HUES48 (cell line): Measurements from ENCODE around the gene RFT1.
A peak's percentile ranks its signal among the peaks of the same experiment; 100 is the strongest.

ENCODE experiments used
- H3K27ac ChIP-seq: one replicate; pipeline ENCODE4 v1.7.0; 2013; ENCODE audit warnings: low read depth, low read length, inconsistent platforms
- H3K27me3 ChIP-seq: 2 replicates; pipeline ENCODE4 v1.6.1; 2013; ENCODE audit warnings: mild to moderate bottlenecking, low read length; ENCODE audit not compliant: control insufficient read depth, insufficient read depth
- H3K36me3 ChIP-seq: 2 replicates; pipeline ENCODE4 v1.6.1; 2013; ENCODE audit warnings: low read length; ENCODE audit not compliant: control insufficient read depth, insufficient read depth
- H3K4me1 ChIP-seq: 2 replicates; pipeline ENCODE4 v1.6.1; 2013; ENCODE audit warnings: mild to moderate bottlenecking, low read length; ENCODE audit not compliant: control insufficient read depth, insufficient read depth
- H3K4me3 ChIP-seq: 2 replicates; pipeline ENCODE4 v1.5.1; 2013; ENCODE audit warnings: mild to moderate bottlenecking, low read depth, low read length
- H3K9ac ChIP-seq: 2 replicates; pipeline ENCODE4 v1.6.1; 2013; ENCODE audit warnings: mild to moderate bottlenecking, low read depth, low read length, moderate library complexity
- H3K9me3 ChIP-seq: 2 replicates; pipeline ENCODE4 v1.6.1; 2013; ENCODE audit warnings: low read length; ENCODE audit not compliant: control insufficient read depth, insufficient read depth

The RFT1 gene

GRCh38 chr3:53051929-53052328, 78.3 kb downstream of the RFT1 start:
- no peaks in the 10 kb centered on the region for H3K9me3 ChIP-seq

GRCh38 chr3:53049987-53050386, 80.2 kb downstream of the RFT1 start:
- H3K27ac ChIP-seq, result no peak overlapping the region
- H3K4me1 ChIP-seq, result no peaks in the 10 kb centered on the region
- no peak overlapping the region for H3K9ac ChIP-seq
- H3K9me3 ChIP-seq, result no peaks in the 10 kb centered on the region
- no peak overlapping the region for H3K4me3 ChIP-seq
- no peaks in the 10 kb centered on the region for H3K36me3 ChIP-seq
- H3K27me3 ChIP-seq, result peaks cover 15% of the 10 kb centered on the region

More at GRCh38 chr3:53051929-53052328, 78.3 kb downstream of the RFT1 start:
- no peak overlapping the region for H3K4me3 ChIP-seq
- H3K4me1 ChIP-seq, result no peaks in the 10 kb centered on the region
- no peak overlapping the region for H3K9ac ChIP-seq
- peaks cover 12% of the 10 kb centered on the region for H3K27me3 ChIP-seq
- H3K27ac ChIP-seq, result no peak overlapping the region
- H3K36me3 ChIP-seq, result no peaks in the 10 kb centered on the region

- no peaks in the 10 kb centered on the region for H3K36me3 ChIP-seq
- peak overlapping the region; percentile 86 for H3K4me3 ChIP-seq
- no peak overlapping the region for H3K27ac ChIP-seq
- H3K9me3 ChIP-seq, result no peaks in the 10 kb centered on the region
- peak overlapping the region; percentile 61; the same call in 1 of the 2 replicates for H3K9ac ChIP-seq
- H3K4me1 ChIP-seq, result peaks cover 13% of the 10 kb centered on the region; the same call in 1 of the 2 replicates
- H3K27me3 ChIP-seq, result peaks cover 29% of the 10 kb centered on the region
Measured at GRCh38 chr3:53046171-53047170, 83.8 kb downstream of the RFT1 start.

- Histone ChIP-seq H3K4me1 (peaks cover 16% of the 10 kb centered on the region; the same call in 1 of the 2 replicates), H3K36me3 (no peaks in the 10 kb centered on the region), H3K9me3 (no peaks in the 10 kb centered on the region), H3K9ac (peak within 1 kb of the TSS; percentile 74; the same call in 1 of the 2 replicates), H3K27ac (peak within 1 kb of the TSS; percentile 47), H3K4me3 (peak within 1 kb of the TSS; percentile 86), H3K27me3 (peaks cover 29% of the 10 kb centered on the region)
Measured at GRCh38 chr3:53045518-53046170, 84.6 kb downstream of the RFT1 start, which contains the start of gene SFMBT1. SFMBT1 (minus strand) TSS chr3:53046073; CDS start chr3:52969128, 76,945 bp downstream.

- peaks cover 16% of the 10 kb centered on the region; the same call in 1 of the 2 replicates for H3K4me1 ChIP-seq
- H3K4me3 ChIP-seq, result peak overlapping the region; percentile 68
- peaks cover 29% of the 10 kb centered on the region for H3K27me3 ChIP-seq
- peak overlapping the region; percentile 49; the same call in 1 of the 2 replicates for H3K9ac ChIP-seq
- H3K9me3 ChIP-seq, result no peaks in the 10 kb centered on the region
- no peaks in the 10 kb centered on the region for H3K36me3 ChIP-seq
- H3K27ac ChIP-seq, result no peak overlapping the region
Measured at GRCh38 chr3:53044711-53045517, 85.3 kb downstream of the RFT1 start.

- H3K36me3 ChIP-seq, result no peaks in the 10 kb centered on the region
- peaks cover 29% of the 10 kb centered on the region for H3K27me3 ChIP-seq
- peak overlapping the region; percentile 68 for H3K4me3 ChIP-seq
- no peaks in the 10 kb centered on the region for H3K9me3 ChIP-seq
- peaks cover 16% of the 10 kb centered on the region; the same call in 1 of the 2 replicates for H3K4me1 ChIP-seq
- H3K27ac ChIP-seq, result no peak overlapping the region
- no peak overlapping the region for H3K9ac ChIP-seq
Measured at GRCh38 chr3:53044371-53044710, 85.9 kb downstream of the RFT1 start.

GRCh38 chr3:53043738-53044137, 86.5 kb downstream of the RFT1 start:
- no peaks in the 10 kb centered on the region for H3K36me3 ChIP-seq
- H3K27me3 ChIP-seq, result peaks cover 29% of the 10 kb centered on the region
- H3K27ac ChIP-seq, result no peak overlapping the region
- no peak overlapping the region for H3K9ac ChIP-seq
- H3K4me3 ChIP-seq, result no peak overlapping the region; the same call in 1 of the 2 replicates
- H3K4me1 ChIP-seq, result peaks cover 16% of the 10 kb centered on the region; the same call in 1 of the 2 replicates
- H3K9me3 ChIP-seq, result no peaks in the 10 kb centered on the region

- no peaks in the 10 kb centered on the region for H3K36me3 ChIP-seq
- H3K4me1 ChIP-seq, result peaks cover 16% of the 10 kb centered on the region; the same call in 1 of the 2 replicates
- no peak overlapping the region for H3K9ac ChIP-seq
- peaks cover 23% of the 10 kb centered on the region for H3K27me3 ChIP-seq
- no peaks in the 10 kb centered on the region for H3K9me3 ChIP-seq
- no peak overlapping the region for H3K27ac ChIP-seq
- H3K4me3 ChIP-seq, result no peak overlapping the region
Measured at GRCh38 chr3:53042651-53043050, 87.6 kb downstream of the RFT1 start.

GRCh38 chr3:53040351-53040820, 89.8 kb downstream of the RFT1 start:
- Histone ChIP-seq H3K27ac (no peak overlapping the region), H3K4me1 (peaks cover 16% of the 10 kb centered on the region; the same call in 1 of the 2 replicates), H3K9me3 (no peaks in the 10 kb centered on the region), H3K9ac (no peak overlapping the region), H3K27me3 (peaks cover 13% of the 10 kb centered on the region), H3K4me3 (no peak overlapping the region), H3K36me3 (no peaks in the 10 kb centered on the region)

- Histone ChIP-seq H3K27ac (no peak overlapping the region), H3K36me3 (no peaks in the 10 kb centered on the region), H3K9ac (no peak overlapping the region), H3K9me3 (no peaks in the 10 kb centered on the region), H3K4me1 (peaks cover 16% of the 10 kb centered on the region; the same call in 1 of the 2 replicates), H3K27me3 (peaks cover 9% of the 10 kb centered on the region), H3K4me3 (no peak overlapping the region)
Measured at GRCh38 chr3:53039376-53039752, 90.9 kb downstream of the RFT1 start.
